Panc1 (cell line): ENCODE results near the gene ANTXR1. TPM values are rescaled to one million over a fixed set of nuclear protein-coding genes. Genes with fewer than 3 reads are reported as not detected.
"Not testable (repeated sequence)": the region's sequence is repeated elsewhere in the genome, so short reads cannot be mapped to it uniquely, and the experiment has no call there.

Experiments used
- ATAC-seq: fragments of 200-7000 bp; cut with Tn5 transposase; 2 replicates; pipeline ENCODE4 v1.9.1; 2020; ENCODE audit warnings: mild to moderate bottlenecking, moderate library complexity
- BruUV-seq: library from RNA; stranded (reverse); fragments of 400-500 nt; replicated peaks from 2 replicates; lab custom pipeline; 2021; lab: Mats Ljungman, UMichigan
- CTCF ChIA-PET: fragments of 300-600 bp; sonication (Branson Sonifier 250); formaldehyde crosslinking; loops from one replicate; lab custom pipeline; 2022; ENCODE audit warnings: antibody characterized with exemption; lab: Charles Lee
- POLR2A ChIA-PET: fragments of 300-600 bp; sonication (Branson Sonifier 250); formaldehyde crosslinking; loops from one replicate; lab custom pipeline; 2022; ENCODE audit warnings: antibody characterized with exemption; lab: Charles Lee
- DNase-seq: peaks from one replicate; pipeline ENCODE4 v3.0.0-alpha.2; 2010; ENCODE audit warnings: low read depth, low spot score
- H3K27ac ChIP-seq: 2 replicates; pipeline ENCODE4 v1.5.1; 2011; ENCODE audit warnings: mild to moderate bottlenecking, low read length, inconsistent platforms
- H3K27me3 ChIP-seq: fragments of 200-500 bp; sonication (Bioruptor generic); 2 replicates; pipeline ENCODE4 v1.6.0; 2014; ENCODE audit warnings: low read length, inconsistent platforms; ENCODE audit not compliant: control insufficient read depth, insufficient read depth
- H3K36me3 ChIP-seq: fragments of 200-500 bp; sonication (Bioruptor generic); 2 replicates; pipeline ENCODE4 v1.5.1; 2014; ENCODE audit warnings: inconsistent platforms, mild to moderate bottlenecking, low read length, moderate library complexity; ENCODE audit not compliant: control insufficient read depth, insufficient read depth
- H3K4me1 ChIP-seq: 2 replicates; pipeline ENCODE4 v1.5.1; 2011; ENCODE audit warnings: inconsistent platforms, mild to moderate bottlenecking, low read length, moderate library complexity; ENCODE audit not compliant: control insufficient read depth, insufficient read depth
- H3K4me3 ChIP-seq, 2 experiments: 2 replicates each; pipeline ENCODE4 v1.5.1; 2011 to 2012; ENCODE audit warnings: low read depth in 2 of 2, low read length in 2 of 2, mild to moderate bottlenecking in 2 of 2, inconsistent platforms in 1 of 2, moderate library complexity in 1 of 2
- H3K9me3 ChIP-seq: fragments of 200-500 bp; sonication (Bioruptor generic); 2 replicates; pipeline ENCODE4 v1.5.1; 2014; ENCODE audit warnings: low read depth, mild to moderate bottlenecking, inconsistent platforms, low read length, moderate library complexity; ENCODE audit not compliant: control insufficient read depth, insufficient read depth
- CTCF ChIP-seq: fragments of 450-650 bp; IDR thresholded peaks from 2 replicates; pipeline ENCODE4 v1.5.1; 2017; ENCODE audit warnings: mild to moderate bottlenecking
- POLR2AphosphoS5 ChIP-seq: IDR thresholded peaks from 2 replicates; pipeline ENCODE4 v1.6.1; 2012; ENCODE audit warnings: mild to moderate bottlenecking, low read depth, low read length, moderate library complexity
- REST ChIP-seq, 2 experiments: IDR thresholded peaks; 2 replicates each; pipeline ENCODE4 v1.6.1; 2011 to 2012; ENCODE audit warnings: low read depth in 2 of 2, control low read depth in 1 of 2, low read length in 1 of 2, mild to moderate bottlenecking in 1 of 2, moderate library complexity in 1 of 2; ENCODE audit not compliant: insufficient read depth in 1 of 2
- SIN3A ChIP-seq: IDR thresholded peaks from 2 replicates; pipeline ENCODE4 v1.6.1; 2012; ENCODE audit warnings: low read depth, mild to moderate bottlenecking, low read length, moderate library complexity, borderline replicate concordance; ENCODE audit not compliant: insufficient read depth
- TCF7L2 ChIP-seq: IDR thresholded peaks from 2 replicates; pipeline ENCODE4 v1.6.1; 2011; ENCODE audit warnings: mild to moderate bottlenecking, low read depth, low read length, inconsistent platforms
- in situ Hi-C: cut with HindIII; loops from 2 replicates; pipeline ENCODE4 v1.10.0; 2016; ENCODE audit warnings: low sequenced_read_pairs, low pct_unique_long_range_greater_than_20kb
- intact Hi-C: fragments of 100-400 bp; cut with micrococcal nuclease; formaldehyde crosslinking; loops from one replicate; pipeline ENCODE4 v1.10.0; 2022; ENCODE audit not compliant: unreplicated experiment
- total RNA-seq: library from RNA; stranded (reverse); gene quantifications from one replicate; pipeline ENCODE4 v1.2.1, GENCODE V29; 2021; ENCODE audit not compliant: unreplicated experiment

ANTXR1 gene
- total RNA-seq, 1 experiment from 2014 or later = 132 TPM

GRCh38 chr2:69173706-69174105 is 160.7 kb downstream of the ANTXR1 start:
- TF ChIP-seq SIN3A (no peak), CTCF (no peak), REST (IDR thresholded peaks at IDR 0.05; ENCODE audit: insufficient read depth in 1 of 2, low read depth in 2 of 2, low read length in 1 of 2) (no peak), POLR2AphosphoS5 (no peak), TCF7L2 (no peak)
- Histone ChIP-seq H3K36me3 (no peaks in the 10 kb centered on the region), H3K4me3 (no peak overlapping the region), H3K9me3 (no peaks in the 10 kb centered on the region), H3K4me1 (peaks cover 6% of the 10 kb centered on the region; the same call in 1 of the 2 replicates), H3K27ac (no peak overlapping the region; the same call in 1 of the 2 replicates), H3K27me3 (no peaks in the 10 kb centered on the region)
- ChIA-PET POLR2A (interaction anchor here (0.8 kb wide), 1 partner anchor 10 kb away, joined by 3 read pairs; no protein-coding TSS in a partner anchor), CTCF (no interaction called here)
- in situ Hi-C loops (no loop called here), intact Hi-C loops (no loop called here)
- ATAC-seq (no peak), DNase-seq (no peak)
- BruUV-seq = no TSS peak

GRCh38 chr2:69174211-69174610 is 161.2 kb downstream of the ANTXR1 start:
- H3K36me3 ChIP-seq, in situ Hi-C loops, POLR2A ChIA-PET, H3K27ac ChIP-seq, H3K9me3 ChIP-seq, H3K4me3 ChIP-seq, intact Hi-C loops, CTCF ChIA-PET, ATAC-seq, DNase-seq, H3K27me3 ChIP-seq, BruUV-seq, H3K4me1 ChIP-seq: not testable (repeated sequence)
